Neutrophil (primary cell): Measurements from ENCODE around the gene HSP90AA1.
"Not testable (repeated sequence)": the region's sequence is repeated elsewhere in the genome, so short reads cannot be mapped to it uniquely, and the experiment has no call there.

Source experiments
- H3K27ac ChIP-seq: fragments of 200-600 bp; sonication (generic); 2 replicates; pipeline ENCODE4 v1.5.1; 2016; ENCODE audit warnings: mild to moderate bottlenecking, moderate library complexity
- H3K27me3 ChIP-seq: fragments of 200-600 bp; sonication (generic); 2 replicates; pipeline ENCODE4 v1.6.0; 2016; ENCODE audit warnings: mild to moderate bottlenecking
- H3K36me3 ChIP-seq: fragments of 200-600 bp; sonication (generic); 2 replicates; pipeline ENCODE4 v1.5.1; 2017
- H3K4me1 ChIP-seq, 2 experiments: fragments of 200-600 bp in 1 of 2; sonication (generic) in 1 of 2; 1 replicate in 1 of 2; 2 replicates in 1 of 2; pipeline versions ENCODE4 v1.5.1 to v1.6.1; 2013 to 2016; ENCODE audit warnings: low read depth in 1 of 2, low read length in 1 of 2, mild to moderate bottlenecking in 1 of 2, moderate library complexity in 1 of 2; ENCODE audit not compliant: control insufficient read depth in 1 of 2, insufficient read depth in 1 of 2
- H3K4me3 ChIP-seq, 2 experiments: fragments of 200-600 bp in 1 of 2; sonication (generic) in 1 of 2; 1 replicate in 1 of 2; 2 replicates in 1 of 2; pipeline ENCODE4 v1.5.1; 2013 to 2016; ENCODE audit warnings: low read depth in 1 of 2, low read length in 1 of 2, mild to moderate bottlenecking in 1 of 2, moderate library complexity in 1 of 2
- H3K9me3 ChIP-seq: fragments of 200-600 bp; sonication (generic); 2 replicates; pipeline ENCODE4 v1.5.1; 2016
- CTCF ChIP-seq: fragments of 200-600 bp; sonication (generic); IDR thresholded peaks from 2 replicates; pipeline ENCODE4 v1.5.1; 2016; ENCODE audit warnings: antibody characterized with exemption

Gene HSP90AA1

GRCh38 chr14:102078831-102079699 lies 7.8 kb downstream of the HSP90AA1 start:
- Histone ChIP-seq H3K27ac (no peak overlapping the region), H3K9me3 (no peaks in the 10 kb centered on the region), H3K4me3 (no peak overlapping the region), H3K36me3 (peaks cover 64% of the 10 kb centered on the region), H3K4me1 (peaks cover 0 to 3% of the 10 kb centered on the region in 2 experiments), H3K27me3 (no peaks in the 10 kb centered on the region)
- no peak for TF ChIP-seq CTCF

- not testable (repeated sequence) for H3K27me3 ChIP-seq, H3K9me3 ChIP-seq, H3K4me3 ChIP-seq, H3K27ac ChIP-seq, H3K4me1 ChIP-seq
- H3K36me3 ChIP-seq: peaks cover 57% of the 10 kb centered on the region
Measured at GRCh38 chr14:102078361-102078791, 8.5 kb downstream of the HSP90AA1 start.

- Histone ChIP-seq H3K27me3 (no peaks in the 10 kb centered on the region), H3K4me1 (no peaks in the 10 kb centered on the region), H3K9me3 (no peaks in the 10 kb centered on the region), H3K36me3 (peaks cover 46% of the 10 kb centered on the region), H3K27ac (no peak overlapping the region), H3K4me3 (no peak overlapping the region)
- TF ChIP-seq CTCF: no peak
Measured at GRCh38 chr14:102077382-102077709, 9.5 kb downstream of the HSP90AA1 start.

- peaks cover 5 to 6% of the 10 kb centered on the region in 2 experiments for H3K4me1 ChIP-seq
- no peak overlapping the region for H3K4me3 ChIP-seq
- no peak for TF ChIP-seq CTCF
- H3K27me3 ChIP-seq: no peaks in the 10 kb centered on the region
- H3K9me3 ChIP-seq: no peaks in the 10 kb centered on the region
- H3K36me3 ChIP-seq: peaks cover 24% of the 10 kb centered on the region
- no peak overlapping the region for H3K27ac ChIP-seq
Measured at GRCh38 chr14:102075155-102075554, 11.7 kb downstream of the HSP90AA1 start.

- Histone ChIP-seq H3K9me3 (no peaks in the 10 kb centered on the region), H3K27ac (no peak overlapping the region), H3K4me3 (no peak overlapping the region), H3K36me3 (peaks cover 18% of the 10 kb centered on the region), H3K27me3 (no peaks in the 10 kb centered on the region), H3K4me1 (peaks cover 5 to 6% of the 10 kb centered on the region in 2 experiments)
- TF ChIP-seq CTCF: no peak
Measured at GRCh38 chr14:102074415-102074964, 12.4 kb downstream of the HSP90AA1 start.

- TF ChIP-seq CTCF: no peak
- Histone ChIP-seq H3K4me1 (peaks cover 5 to 6% of the 10 kb centered on the region in 2 experiments), H3K4me3 (no peak overlapping the region), H3K27me3 (no peaks in the 10 kb centered on the region), H3K36me3 (no peaks in the 10 kb centered on the region), H3K9me3 (no peaks in the 10 kb centered on the region), H3K27ac (no peak overlapping the region)
Measured at GRCh38 chr14:102071283-102071998, 15.4 kb downstream of the HSP90AA1 start.
